ENCODE measurements around the gene PUS7.
A peak's percentile ranks its signal among the peaks of the same experiment; 100 is the strongest.
"Not testable (repeated sequence)": the region's sequence is repeated elsewhere in the genome, so short reads cannot be mapped to it uniquely, and the experiment has no call there.

PUS7 gene, protein sequence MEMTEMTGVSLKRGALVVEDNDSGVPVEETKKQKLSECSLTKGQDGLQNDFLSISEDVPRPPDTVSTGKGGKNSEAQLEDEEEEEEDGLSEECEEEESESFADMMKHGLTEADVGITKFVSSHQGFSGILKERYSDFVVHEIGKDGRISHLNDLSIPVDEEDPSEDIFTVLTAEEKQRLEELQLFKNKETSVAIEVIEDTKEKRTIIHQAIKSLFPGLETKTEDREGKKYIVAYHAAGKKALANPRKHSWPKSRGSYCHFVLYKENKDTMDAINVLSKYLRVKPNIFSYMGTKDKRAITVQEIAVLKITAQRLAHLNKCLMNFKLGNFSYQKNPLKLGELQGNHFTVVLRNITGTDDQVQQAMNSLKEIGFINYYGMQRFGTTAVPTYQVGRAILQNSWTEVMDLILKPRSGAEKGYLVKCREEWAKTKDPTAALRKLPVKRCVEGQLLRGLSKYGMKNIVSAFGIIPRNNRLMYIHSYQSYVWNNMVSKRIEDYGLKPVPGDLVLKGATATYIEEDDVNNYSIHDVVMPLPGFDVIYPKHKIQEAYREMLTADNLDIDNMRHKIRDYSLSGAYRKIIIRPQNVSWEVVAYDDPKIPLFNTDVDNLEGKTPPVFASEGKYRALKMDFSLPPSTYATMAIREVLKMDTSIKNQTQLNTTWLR

GRCh38 chr7:105521717-105522463 lies at the start of gene PUS7:
TSS of gene PUS7 (minus strand) at chr7:105522271. CDS start at chr7:105508512, 13,759 bp downstream.
- DNase-seq = peak; percentile 19 to 91 (median 81)

GRCh38 chr7:105567821-105568220 lies 45.8 kb upstream of the PUS7 start:
- DNase-seq = no peak

DNA sequence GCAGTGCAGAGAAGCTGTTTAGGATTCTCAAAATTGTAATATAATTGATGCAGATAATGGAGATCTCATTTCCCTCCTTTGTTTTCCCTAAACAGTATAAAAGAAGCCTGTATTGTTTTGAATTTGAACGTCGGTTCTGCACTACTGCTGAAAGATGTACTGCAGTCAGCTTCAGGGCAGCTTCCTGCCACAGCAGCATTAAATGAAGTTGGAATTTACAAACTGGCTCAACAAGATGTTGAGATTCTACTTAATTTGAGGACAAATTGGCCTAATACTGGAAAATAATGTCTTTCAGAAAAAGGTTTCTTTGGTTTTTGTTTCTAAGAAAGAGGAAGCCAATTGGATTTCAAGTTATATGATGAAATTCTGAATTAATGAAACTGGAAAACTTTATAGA lies 45.0 kb upstream of the PUS7 start:
- DNase-seq = no peak

DNA sequence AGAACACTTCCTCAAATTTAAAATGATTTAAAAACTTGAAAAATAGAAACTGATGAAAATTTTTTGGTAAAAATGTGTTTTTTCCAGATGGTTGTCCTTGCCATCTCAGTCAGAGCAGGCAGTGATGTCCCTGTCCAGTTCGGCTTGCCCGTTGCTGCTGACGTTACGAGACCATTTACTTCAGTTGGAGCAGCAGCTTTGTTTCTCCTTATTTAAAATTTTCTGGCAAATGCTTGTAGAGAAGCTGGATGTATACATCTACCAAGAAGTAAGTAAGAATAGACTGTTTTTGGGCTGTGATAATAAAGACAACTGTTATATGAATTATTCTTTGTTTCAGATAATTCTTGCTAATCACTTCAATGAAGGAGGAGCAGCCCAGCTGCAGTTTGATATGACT lies 43.1 kb upstream of the PUS7 start:
- peak in 5 of 58 donors; percentile 3 to 30 (median 6) for DNase-seq

GRCh38 chr7:105559926-105560325 lies 37.9 kb upstream of the PUS7 start:
- DNase-seq = no peak

- no peak for DNase-seq
Measured at GRCh38 chr7:105538339-105538738, 16.3 kb upstream of the PUS7 start.

- DNase-seq = no peak
Measured at GRCh38 chr7:105532709-105533460, 10.8 kb upstream of the PUS7 start.

GRCh38 chr7:105531792-105532671 lies 10.0 kb upstream of the PUS7 start, which contains the start of gene RINT1:
TSS of gene RINT1 (plus strand) at chr7:105532201. CDS start at chr7:105532316, 115 bp downstream.
- DNase-seq = peak; percentile 30 to 95 (median 85)

GRCh38 chr7:105530546-105530945 lies 8.5 kb upstream of the PUS7 start:
- DNase-seq = no peak

DNA sequence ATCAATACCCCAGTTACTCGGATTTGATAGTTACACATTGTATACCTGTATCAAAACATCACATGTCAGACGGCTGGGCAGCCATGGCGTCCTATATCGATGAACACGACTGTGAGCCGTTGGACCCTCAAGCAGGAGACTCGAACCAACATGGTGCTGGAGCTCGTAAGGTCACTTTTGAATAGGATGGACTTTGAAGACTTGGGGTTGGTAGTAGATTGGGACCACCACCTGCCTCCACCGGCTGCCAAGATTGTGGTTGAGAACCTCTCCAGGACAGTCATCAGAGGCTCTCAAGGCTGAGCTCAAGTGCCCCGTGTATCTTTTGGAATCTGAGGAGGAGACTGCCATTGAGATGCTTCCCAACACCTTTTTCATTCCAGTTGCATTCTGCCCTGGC lies 8.1 kb upstream of the PUS7 start:
- no peak for DNase-seq

DNA sequence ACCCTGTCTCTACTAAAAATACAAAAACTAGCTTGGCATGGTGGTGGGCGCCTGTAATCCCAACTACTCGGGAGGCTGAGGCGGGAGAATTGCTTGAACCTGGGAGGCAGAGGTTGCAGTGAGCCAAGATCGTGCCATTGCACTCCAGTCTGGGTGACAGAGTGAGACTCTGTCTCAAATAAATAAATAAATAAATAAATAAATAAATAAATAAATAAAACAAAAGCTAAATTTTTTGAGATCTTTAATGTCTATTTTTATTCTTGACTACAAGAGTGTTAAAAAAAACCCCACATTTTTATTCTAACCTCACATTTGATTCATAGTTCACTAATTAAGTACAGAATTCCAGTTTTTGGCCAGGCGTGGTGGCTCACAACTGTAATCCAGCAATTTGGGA lies 5.7 kb upstream of the PUS7 start:
- DNase-seq = not testable (repeated sequence)

DNA sequence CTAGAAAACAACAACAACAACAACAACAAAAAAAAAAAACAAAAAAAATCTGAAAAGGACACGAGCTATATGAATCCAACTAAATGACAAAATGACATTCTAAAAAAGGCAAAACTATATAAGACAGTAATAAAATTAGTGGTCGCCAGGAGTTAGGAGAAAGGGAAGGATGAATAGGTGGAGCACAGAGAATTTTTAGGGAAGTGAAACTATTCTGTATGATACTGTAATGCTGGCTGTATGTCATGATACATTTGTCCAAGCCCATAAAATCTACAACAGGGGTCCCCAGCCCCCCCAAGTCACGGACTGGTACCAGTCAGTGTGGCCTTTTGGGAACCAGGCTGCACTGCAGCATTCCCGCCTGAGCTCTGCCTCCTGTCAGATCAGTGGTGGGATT lies 2.8 kb upstream of the PUS7 start:
- DNase-seq = no peak

DNA sequence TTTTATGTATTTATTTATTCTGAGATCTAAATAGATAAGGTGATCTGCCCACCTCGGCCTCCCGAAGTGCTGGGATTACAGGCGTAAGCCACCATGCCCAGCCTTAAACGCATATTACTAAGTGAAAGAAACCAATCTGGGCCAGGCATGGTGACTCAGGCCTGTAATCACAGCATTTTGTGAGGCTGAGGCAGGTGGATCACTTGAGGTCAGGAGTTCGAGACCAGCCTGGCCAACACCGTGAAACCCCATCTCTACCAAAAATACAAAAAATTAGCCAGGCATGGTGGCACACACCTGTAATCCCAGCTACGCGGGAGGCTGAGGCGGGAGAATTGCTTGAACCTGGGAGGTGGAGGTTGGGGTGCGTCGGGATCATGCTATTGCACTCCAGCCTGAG lies 2.4 kb upstream of the PUS7 start:
- not testable (repeated sequence) for DNase-seq

DNA sequence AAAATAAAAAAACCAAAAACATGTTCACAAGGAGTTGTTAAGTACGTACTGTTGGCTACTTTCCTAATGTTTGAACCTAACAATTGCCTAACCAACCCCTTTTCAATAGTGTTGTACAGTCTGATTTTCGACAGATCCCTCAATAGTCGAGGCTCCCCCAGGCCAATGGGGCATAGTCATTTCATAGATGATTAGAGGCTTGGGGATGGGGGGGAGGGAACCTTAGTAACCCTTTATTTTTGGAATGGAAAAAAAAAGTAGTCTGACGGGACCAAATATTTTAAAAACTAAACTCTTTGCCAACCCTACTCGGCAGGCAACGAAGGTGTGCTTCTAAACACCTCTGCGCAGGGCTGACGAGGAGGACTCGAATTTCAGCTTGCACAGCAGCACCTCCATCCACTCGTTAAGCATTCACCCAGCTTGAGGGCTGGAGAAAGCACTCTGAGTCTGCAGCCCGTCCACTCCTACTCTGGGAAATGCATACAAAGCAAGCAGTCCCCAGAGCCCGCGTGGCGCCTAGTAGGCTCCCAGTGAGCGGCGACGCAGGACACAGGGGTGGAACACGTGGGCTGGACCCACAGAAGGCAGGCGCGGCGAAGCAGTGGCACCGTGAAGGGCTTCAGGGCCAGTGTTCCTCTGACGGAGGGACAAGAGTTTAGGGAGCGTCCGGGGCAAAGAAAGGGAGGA lies 899 bp downstream of the PUS7 start:
- DNase-seq = peak in 56 of 58 donors; percentile 1 to 71 (median 46)

DNA sequence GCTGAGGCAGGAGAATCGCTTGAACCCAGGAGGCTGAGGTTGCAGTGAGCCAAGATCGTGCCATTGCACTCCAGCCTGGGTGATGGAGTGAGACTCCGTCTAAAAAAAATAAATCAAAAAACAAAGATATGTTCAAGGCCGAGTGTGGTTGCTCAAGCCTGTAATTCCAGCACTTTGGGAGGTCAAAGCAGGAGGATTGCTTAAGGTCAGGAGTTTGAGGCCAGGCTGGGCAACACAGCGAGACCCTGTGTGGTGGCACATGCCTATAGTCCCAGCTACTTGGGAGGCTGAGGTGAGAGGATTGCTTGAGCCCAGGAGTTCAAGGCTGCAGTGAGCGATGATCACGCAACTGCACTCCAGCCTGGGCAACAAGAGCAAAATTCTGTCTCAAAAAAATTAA lies 1.5 kb downstream of the PUS7 start:
- not testable (repeated sequence) for DNase-seq

DNA sequence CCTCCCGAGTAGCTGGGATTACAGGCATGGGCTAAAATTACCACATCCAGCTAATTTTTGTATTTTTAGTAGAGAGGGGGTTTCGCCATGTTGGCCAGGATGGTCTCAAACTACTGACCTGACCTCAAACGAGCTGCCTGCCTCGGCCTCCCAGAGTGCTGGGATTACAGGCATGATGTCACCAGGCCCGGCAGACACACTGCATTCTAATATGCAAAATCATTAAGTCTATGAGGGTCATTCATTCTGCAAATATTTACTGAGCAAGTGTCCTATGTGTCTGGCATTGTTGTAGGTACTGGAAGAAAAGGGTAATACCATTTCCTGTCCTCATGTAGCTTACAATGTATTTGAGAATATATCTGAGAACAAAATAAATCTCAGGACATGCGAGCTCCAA lies 2.7 kb downstream of the PUS7 start:
- DNase-seq = no peak

DNA sequence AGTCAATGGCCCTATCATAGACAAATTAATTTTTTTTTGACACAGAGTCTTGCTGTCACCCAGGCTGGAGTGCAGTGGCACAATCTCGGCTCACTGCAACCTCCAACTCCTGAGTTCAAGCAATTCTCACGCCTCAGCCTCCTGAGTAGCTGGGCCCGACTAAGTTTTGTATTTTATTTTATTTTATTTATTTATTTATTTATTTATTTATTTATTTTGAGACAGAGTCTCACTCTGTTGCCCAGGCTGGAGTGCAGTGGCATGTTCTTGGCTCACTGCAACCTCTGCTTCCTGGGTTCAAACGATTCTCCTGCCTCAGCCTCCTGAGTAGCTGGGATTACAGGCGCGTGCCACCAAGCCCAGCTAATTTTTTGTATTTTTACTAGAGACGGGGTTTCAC lies 6.5 kb downstream of the PUS7 start:
- not testable (repeated sequence) for DNase-seq

DNA sequence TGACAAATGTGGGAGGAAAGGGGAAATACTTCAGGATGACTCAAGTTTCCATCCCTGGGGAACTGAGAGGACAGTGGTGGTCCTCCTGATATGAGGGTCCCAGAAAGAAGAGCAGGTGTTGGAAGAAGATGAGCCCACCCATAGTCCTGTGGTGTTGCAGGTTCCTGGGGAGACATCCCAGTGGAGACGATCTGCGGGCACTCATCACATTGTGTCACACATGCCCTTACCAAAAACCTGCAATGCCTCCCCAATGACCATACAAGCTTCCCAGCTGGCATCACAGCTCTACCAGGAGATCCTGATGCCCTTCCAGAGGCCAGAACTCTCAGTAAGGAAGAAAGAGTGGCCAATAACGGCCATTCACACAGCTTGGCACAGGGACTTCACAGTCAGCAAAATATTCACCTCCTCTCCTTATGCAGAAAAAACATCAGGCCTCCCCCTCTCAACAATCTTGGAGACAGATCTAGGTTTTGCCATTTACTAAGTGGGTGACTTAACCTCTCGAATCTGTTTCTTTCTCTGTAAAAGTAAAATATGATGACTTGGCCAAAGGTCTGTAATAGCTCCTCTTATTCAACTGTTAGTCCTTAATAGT lies 9.0 kb downstream of the PUS7 start:
- no peak for DNase-seq

DNA sequence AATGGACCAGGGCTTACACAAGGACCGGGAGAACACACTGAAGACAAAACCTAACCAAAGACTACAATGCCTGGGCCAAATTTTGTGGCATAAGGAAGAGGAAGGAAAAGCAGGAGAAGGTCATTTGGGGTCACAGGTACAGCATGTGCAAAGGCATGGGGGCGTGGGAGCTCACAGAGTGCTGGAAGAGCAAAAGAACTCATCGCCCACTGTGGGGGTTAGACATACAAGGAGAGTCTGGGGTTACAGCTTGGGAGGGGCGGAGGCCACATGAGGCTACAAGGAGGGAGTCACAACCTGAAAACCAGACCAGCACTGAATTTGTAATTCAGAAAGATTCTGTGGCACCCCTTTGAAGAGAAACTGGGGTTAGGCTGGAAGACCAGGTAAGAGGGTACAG lies 9.7 kb downstream of the PUS7 start:
- DNase-seq = no peak
